Left cardiac atrium (tissue), 4 donors: Measurements from ENCODE around the gene RRAD. TPM values are rescaled to one million over a fixed set of nuclear protein-coding genes. Genes with fewer than 3 reads are reported as not detected.
"Not testable (repeated sequence)": the region's sequence is repeated elsewhere in the genome, so short reads cannot be mapped to it uniquely, and the experiment has no call there.

Experiments
- ATAC-seq, 2 donors: fragments of 200-7000 bp; cut with Tn5 transposase; one replicate each; pipeline ENCODE4 v1.9.1; 2020; ENCODE audit warnings: mild to moderate bottlenecking in 2 of 2, moderate library complexity in 2 of 2
- DNase-seq: peaks from one replicate; pipeline ENCODE4 v3.0.0-alpha.2; 2020
- intact Hi-C, 2 donors: fragments of 100-400 bp; cut with DNase I; formaldehyde crosslinking; loops; one replicate each; pipeline versions ENCODE4 v1.14.1 to v1.15.1; 2022 to 2023
- long read RNA-seq: library from polyadenylated mRNA; unstranded; transcript quantifications from one replicate; pipeline ENCODE4 v2.0.0, GENCODE V29; 2021
- total RNA-seq, 2 donors: library from RNA; stranded (reverse); fragmentation: NEBNext Ultra II Directional; extraction: Animal tissue kit (Norgen Biotek cat#: 25700); gene quantifications; one replicate each; pipeline ENCODE4 v1.2.1, GENCODE V29; 2021
- donor health status: DM: no; HTN: yes; CAD: no.
- donor health status: DM: no; HTN: yes; CAD: no; lungs with severe emphysema.
- donor health status: DM: yes; HTN: yes; CAD: no.
- donor health status: Dilated cardiomyopathy.

Gene RRAD, protein sequence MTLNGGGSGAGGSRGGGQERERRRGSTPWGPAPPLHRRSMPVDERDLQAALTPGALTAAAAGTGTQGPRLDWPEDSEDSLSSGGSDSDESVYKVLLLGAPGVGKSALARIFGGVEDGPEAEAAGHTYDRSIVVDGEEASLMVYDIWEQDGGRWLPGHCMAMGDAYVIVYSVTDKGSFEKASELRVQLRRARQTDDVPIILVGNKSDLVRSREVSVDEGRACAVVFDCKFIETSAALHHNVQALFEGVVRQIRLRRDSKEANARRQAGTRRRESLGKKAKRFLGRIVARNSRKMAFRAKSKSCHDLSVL
- 100 to 1,000 TPM in 1 of 2 donors, 10 to 100 TPM in 1; 58.3 to 325 TPM for total RNA-seq
- long read RNA-seq, partial matches to known transcripts = 16 of 26 reads
- long read RNA-seq, other reads (novel, unspliced or antisense) = 6 of 26 reads

- intact Hi-C loops = no loop called here
- ATAC-seq (peak; percentile 53 to 60), DNase-seq (peak; percentile 78)
Measured at GRCh38 chr16:66925322-66925840, at the start of gene RRAD. Gene RRAD (minus strand): TSS chr16:66925535. CDS start chr16:66925179, 356 bp downstream.

DNA sequence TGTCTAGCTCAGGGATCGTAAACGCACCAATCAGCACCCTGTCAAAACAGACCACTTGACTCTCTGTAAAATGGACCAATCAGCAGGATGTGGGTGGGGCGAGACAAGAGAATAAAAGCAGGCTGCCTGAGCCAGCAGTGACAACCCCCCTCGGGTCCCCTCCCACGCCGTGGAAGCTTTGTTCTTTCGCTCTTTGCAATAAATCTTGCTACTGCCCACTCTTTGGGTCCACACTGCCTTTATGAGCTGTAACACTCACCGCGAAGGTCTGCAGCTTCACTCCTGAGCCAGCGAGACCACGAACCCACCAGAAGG lies 49.6 kb upstream of the RRAD start:
- intact Hi-C loops = loop anchor here in 1 of 2 donors (5.0 to 10.0 kb wide), 2 partner anchors 182 to 210 kb away; partner anchors contain the start of genes FBXL8, MATCAP1 and TRADD
- DNase-seq = not testable (repeated sequence)

GRCh38 chr16:66974156-66974931 lies 49.0 kb upstream of the RRAD start:
- ATAC-seq, DNase-seq: not testable (repeated sequence)
- intact Hi-C loops = loop anchor here in 1 of 2 donors (10.0 kb wide), 1 partner anchor 210 kb away; the partner anchor contains the start of gene MATCAP1

More for the DNA sequence above, 49.6 kb upstream of the RRAD start:
- ATAC-seq = not testable (repeated sequence)

DNA sequence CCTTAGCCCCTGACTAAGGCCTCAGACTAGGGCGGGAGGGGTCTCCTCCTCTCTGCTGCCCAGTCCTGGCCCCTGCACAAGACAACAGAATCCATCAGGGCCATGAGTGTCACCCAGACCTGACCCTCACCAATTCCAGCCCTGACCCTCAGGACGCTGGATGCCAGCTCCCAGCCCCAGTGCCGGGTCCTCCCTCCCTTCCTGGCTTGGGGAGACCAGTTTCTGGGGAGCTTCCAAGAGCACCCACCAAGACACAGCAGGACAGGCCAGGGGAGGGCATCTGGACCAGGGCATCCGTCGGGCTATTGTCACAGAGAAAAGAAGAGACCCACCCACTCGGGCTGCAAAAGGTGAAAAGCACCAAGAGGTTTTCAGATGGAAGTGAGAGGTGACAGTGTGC lies 48.4 kb upstream of the RRAD start:
- DNase-seq (no peak), ATAC-seq (no peak)
- intact Hi-C loops = loop anchor here in 1 of 2 donors (10.0 kb wide), 1 partner anchor 211 kb away; the partner anchor contains the start of gene MATCAP1

DNA sequence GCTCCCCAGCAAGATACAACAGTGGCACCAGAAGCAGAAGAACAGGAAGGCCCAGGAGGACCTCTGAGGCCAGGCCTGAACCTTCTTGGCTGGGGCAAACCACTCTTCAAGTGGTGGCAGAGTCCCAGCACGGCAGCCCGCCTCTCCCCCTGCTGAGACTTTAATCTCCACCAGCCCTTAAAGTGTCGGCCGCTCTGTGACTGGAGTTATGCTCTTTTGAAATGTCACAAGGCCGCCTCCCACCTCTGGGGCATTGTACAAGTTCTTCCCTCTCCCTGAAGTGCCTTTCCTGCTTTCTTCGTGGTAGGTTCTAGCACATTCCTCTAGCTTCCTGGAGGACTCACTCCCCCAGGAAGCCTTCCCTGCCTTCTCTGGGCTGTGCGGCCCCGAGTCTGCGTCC lies 47.6 kb upstream of the RRAD start:
- intact Hi-C loops = loop anchor here in 1 of 2 donors (10.0 kb wide), 1 partner anchor 212 kb away; the partner anchor contains the start of gene MATCAP1
- ATAC-seq = no peak
- no peak for DNase-seq

DNA sequence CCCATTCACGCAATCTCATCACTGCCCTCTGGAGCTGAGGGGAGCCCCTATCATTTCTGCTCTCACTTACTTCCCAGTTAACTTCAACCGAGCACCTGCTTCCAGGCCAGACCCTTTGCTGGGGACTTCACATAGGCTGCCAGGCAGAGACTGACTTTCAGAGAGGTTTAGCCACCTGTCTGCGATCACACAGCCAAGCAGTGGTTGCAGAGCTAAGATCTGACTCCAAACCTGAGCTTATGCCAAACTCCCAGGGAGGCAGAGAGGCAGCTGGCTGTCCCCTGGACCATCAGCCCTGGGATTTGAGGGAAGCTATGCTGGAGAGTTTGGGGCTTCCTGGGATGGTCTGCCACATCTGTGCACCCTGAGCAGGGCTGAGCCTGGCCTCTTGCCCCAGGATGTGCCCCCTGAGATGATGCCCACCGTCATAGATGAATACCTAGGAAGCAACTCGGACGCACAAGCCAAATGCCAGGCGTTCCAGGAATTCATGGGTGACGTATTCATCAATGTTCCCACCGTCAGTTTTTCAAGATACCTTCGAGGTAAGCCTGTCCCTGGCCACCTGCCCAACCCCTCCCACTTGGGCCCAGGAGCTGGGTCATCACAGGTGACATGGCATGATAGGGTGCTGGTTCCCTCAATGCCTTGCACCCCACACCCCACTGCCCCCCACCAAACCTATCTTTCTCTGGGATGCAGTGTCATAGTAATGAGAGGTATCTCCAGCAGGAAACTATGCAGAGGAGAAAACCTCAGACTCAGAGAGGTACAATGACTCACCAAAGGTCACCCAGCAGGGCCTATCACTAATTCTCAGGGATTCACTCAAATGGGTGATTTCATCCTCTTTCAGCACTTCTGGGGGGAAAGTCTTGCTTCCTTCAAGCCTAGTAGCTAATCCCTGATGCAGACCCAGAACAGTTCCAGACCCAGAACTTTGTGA lies 45.7 kb upstream of the RRAD start:
- intact Hi-C loops = loop anchor here in 1 of 2 donors (10.0 kb wide), 1 partner anchor 214 kb away; the partner anchor contains the start of gene MATCAP1
- no peak for ATAC-seq
- no peak for DNase-seq

DNA sequence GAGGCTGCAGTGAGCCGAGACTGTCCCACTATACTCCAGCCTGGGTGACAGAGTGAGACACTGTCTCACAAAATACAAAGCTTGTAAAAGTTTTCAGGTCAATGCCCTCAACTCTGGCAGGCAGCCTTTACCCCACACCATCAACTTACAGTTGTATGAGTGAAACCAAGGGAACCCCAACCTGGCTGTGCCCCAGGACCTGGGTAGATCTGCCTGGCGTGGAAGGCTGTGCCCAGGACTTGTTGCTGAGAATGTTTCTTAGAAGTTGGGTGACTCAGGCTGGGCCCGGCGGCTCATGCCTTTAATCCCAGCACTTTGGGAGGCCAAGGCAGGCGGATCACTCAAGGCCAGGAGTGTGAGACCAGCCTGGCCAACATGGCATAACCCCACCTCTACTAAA lies 43.5 kb upstream of the RRAD start:
- intact Hi-C loops = no loop called here
- DNase-seq (no peak), ATAC-seq (no peak)

DNA sequence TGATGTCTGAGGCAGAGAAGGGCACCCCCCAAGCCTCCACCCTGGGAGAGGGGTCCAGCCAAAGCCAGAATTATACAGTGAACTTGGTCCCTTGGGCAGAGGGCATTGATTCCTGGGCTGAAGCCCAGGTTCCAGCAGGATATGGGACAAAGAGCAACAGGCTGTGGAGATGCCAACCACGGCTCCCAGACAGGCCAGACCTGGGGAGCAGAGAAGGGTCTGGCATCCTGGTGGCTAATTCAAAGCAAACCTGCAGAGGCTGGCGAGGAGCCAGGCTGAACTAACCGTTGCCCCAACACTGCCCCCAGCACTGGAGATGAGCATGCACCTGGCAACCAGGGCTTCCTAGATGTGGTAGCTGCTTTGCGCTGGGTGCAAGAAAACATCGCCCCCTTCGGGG lies 38.7 kb upstream of the RRAD start:
- ATAC-seq (peak in 1 of 2 donors; percentile 39), DNase-seq (no peak)
- intact Hi-C loops = no loop called here

GRCh38 chr16:66961914-66962313 lies 36.6 kb upstream of the RRAD start:
- intact Hi-C loops = no loop called here
- DNase-seq (no peak), ATAC-seq (no peak)

DNA sequence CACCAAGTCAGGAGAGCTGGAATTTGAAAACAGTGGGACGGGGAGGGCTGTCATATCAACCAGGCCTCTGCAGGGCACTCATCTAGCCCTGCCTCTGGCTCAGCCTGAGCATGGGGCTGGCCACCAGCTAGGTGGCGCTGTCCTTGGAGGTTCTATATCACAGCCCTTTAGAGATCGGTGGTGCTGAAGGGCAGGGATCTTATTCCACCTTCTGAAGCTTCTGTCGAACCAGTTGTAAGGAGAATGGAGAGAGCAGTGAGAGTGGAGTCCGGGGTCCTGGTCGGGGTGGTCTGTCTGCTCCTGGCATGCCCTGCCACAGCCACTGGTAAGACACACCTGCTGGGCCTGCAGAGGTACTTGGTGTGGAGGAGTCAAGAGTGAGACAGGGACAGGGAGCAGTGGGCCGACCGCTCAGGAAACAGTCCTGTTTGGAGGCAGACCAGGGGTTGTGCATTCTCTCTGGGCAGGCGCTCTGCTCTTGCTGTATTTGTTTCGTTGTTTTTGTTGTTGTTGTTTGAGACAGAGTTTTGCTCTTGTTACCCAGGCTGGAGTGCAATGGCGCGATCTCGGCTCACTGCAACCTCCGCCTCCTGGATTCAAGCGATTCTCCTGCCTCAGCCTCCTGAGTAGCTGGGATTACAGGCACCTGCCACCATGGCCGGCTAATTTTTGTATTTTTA lies 35.9 kb upstream of the RRAD start, which contains the start of gene CES3:
TSS of gene CES3 (plus strand) at position 202 of the 680 bp plus-strand sequence. CDS start at position 244, 42 bp downstream.
- DNase-seq (peak; percentile 60), ATAC-seq (peak; percentile 41 to 73)
- intact Hi-C loops = no loop called here

DNA sequence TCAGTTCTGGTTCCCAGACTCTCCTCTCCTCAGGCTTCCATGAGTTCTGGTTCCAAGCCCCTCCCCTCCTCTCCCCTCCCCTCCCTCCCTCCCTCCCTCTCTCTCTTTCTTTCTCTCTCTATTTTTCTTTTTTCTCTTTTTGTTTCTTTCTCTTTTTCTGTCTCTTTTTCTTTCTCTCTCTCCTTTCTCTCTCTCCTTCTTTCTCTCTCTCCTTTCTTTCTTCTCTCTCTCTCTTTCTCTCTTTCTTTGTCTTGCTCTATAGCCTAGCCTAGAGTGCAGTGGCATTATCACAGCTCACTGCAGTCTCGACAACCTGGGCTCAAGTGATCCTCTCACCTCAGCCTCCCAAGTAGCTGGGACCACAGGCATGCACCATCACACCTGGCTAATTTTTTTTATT lies 34.9 kb upstream of the RRAD start:
- intact Hi-C loops = no loop called here
- DNase-seq (no peak), ATAC-seq (no peak)

GRCh38 chr16:66959704-66960161 lies 34.4 kb upstream of the RRAD start:
- ATAC-seq = peak; percentile 48 to 62
- peak; percentile 39 for DNase-seq
- intact Hi-C loops = loop anchor here in 1 of 2 donors (5.0 kb wide), 1 partner anchor 198 kb away; the partner anchor contains the start of genes FBXL8 and TRADD

- intact Hi-C loops = loop anchor here in 1 of 2 donors (5.0 kb wide), 1 partner anchor 198 kb away; the partner anchor contains the start of genes FBXL8 and TRADD
- DNase-seq (no peak), ATAC-seq (no peak)
Measured at GRCh38 chr16:66958857-66959703, 33.7 kb upstream of the RRAD start.

- intact Hi-C loops = loop anchor here in 1 of 2 donors (5.0 kb wide), 1 partner anchor 201 kb away; the partner anchor contains the start of genes FBXL8 and TRADD
- not testable (repeated sequence) for ATAC-seq, DNase-seq
Measured at GRCh38 chr16:66956154-66956457, 30.8 kb upstream of the RRAD start.

GRCh38 chr16:66955363-66956153 lies 30.2 kb upstream of the RRAD start:
- intact Hi-C loops = loop anchor here in 1 of 2 donors (5.0 kb wide), 1 partner anchor 202 kb away; the partner anchor contains the start of genes FBXL8 and TRADD
- not testable (repeated sequence) for DNase-seq, ATAC-seq
